Measurements from ENCODE around the gene DNAJA3. TPM values are rescaled to one million over a fixed set of nuclear protein-coding genes. Genes with fewer than 3 reads are reported as not detected.

DNAJA3 gene
- total RNA-seq, 1 experiment from 2014 or later = 93.3 TPM

- TF ChIP-seq EZH2phosphoT487 (IDR thresholded peaks at IDR 0.05; ENCODE audit: borderline replicate concordance) (no peak), POLR2A (IDR thresholded peaks at IDR 0.05; ENCODE audit: borderline replicate concordance, extremely low read depth, insufficient read depth, insufficient read length) (no peak), RAD21 (IDR thresholded peaks at IDR 0.05; ENCODE audit: low read depth) (no peak), EZH2 (IDR thresholded peaks at IDR 0.05) (no peak), SRF (IDR thresholded peaks at IDR 0.05; ENCODE audit: low read depth) (no peak)
Measured at GRCh38 chr16:4488499-4488967, 62.9 kb downstream of the DNAJA3 start (continued).

- Histone ChIP-seq H3K4me3 (replicated peaks in 1 of 2; ENCODE audit: low read depth in 1 of 2, low read length in 2 of 2) (no peak overlapping the region), H3K27me3 (ENCODE audit: insufficient read depth, low read length) (no peaks in the 10 kb centered on the region), H3K9me3 (ENCODE audit: control insufficient read depth in 1 of 2, insufficient read depth in 1 of 2, low read depth in 1 of 2, low read length in 2 of 2) (no peaks in the 10 kb centered on the region), H3K27ac (ENCODE audit: low read depth, low read length) (peak overlapping the region; percentile 52; the same call in 1 of the 2 replicates), H3K9me2 (ENCODE audit: insufficient read depth) (no peaks in the 10 kb centered on the region), H2AFZ (ENCODE audit: low read depth, low read length, poor library complexity, severe bottlenecking) (no peak overlapping the region), H3K79me2 (ENCODE audit: insufficient read depth, low read length) (peaks cover 68% of the 10 kb centered on the region), H3K4me1 (ENCODE audit: control insufficient read depth in 1 of 2, insufficient read depth in 2 of 2, low read length in 2 of 2) (peaks cover 26 to 47% of the 10 kb centered on the region in 2 experiments), H3K4me2 (ENCODE audit: low read length) (peak overlapping the region; percentile 7; the same call in 1 of the 2 replicates), H4K20me1 (ENCODE audit: insufficient read depth) (no peaks in the 10 kb centered on the region; the same call in 1 of the 2 replicates), H3K9ac (ENCODE audit: low read length) (peak overlapping the region; percentile 6; the same call in 1 of the 2 replicates), H3K36me3 (ENCODE audit: control insufficient read depth in 1 of 2, insufficient read depth in 2 of 2, low read length in 2 of 2) (peaks cover 3 to 4% of the 10 kb centered on the region in 2 experiments; a peak in 3 of 4 replicates)
- ChIA-PET CTCF (no interaction called here), POLR2A (no interaction called here), RAD21 (ENCODE audit: low non-redundant PET in 1 of 2, low total read pairs in 2 of 2, uncharacterized antibody in 2 of 2, unreplicated experiment in 2 of 2) (no interaction called here)
- ATAC-seq (peak; percentile 68), DNase-seq (ENCODE audit: low read depth, low spot score) (no peak)
- no TSS peak for BruUV-seq (replicated peaks)
- TF ChIP-seq EZH2phosphoT487 (IDR thresholded peaks at IDR 0.05; ENCODE audit: borderline replicate concordance) (no peak), ZNF274 (IDR thresholded peaks at IDR 0.05; ENCODE audit: low read depth, low read length) (no peak), FOSL1 (IDR thresholded peaks at IDR 0.05; ENCODE audit: low read depth) (no peak), SRF (IDR thresholded peaks at IDR 0.05; ENCODE audit: low read depth) (no peak), SP1 (IDR thresholded peaks at IDR 0.05; ENCODE audit: low read depth) (no peak), EZH2 (IDR thresholded peaks at IDR 0.05) (no peak), ZFX (IDR thresholded peaks at IDR 0.05) (no peak), CTCF (IDR thresholded peaks at IDR 0.05 in 2 of 3, conservative IDR thresholded peaks at IDR 0.05 in 1 of 3; ENCODE audit: borderline replicate concordance in 1 of 3, insufficient read depth in 1 of 3, low read depth in 2 of 3, low read length in 2 of 3) (no peak), SIN3A (IDR thresholded peaks at IDR 0.05; ENCODE audit: low read depth) (no peak), TCF7L2 (IDR thresholded peaks at IDR 0.05; ENCODE audit: borderline replicate concordance, extremely low read depth, insufficient read depth, insufficient read length) (no peak), POLR2AphosphoS5 (IDR thresholded peaks at IDR 0.05; ENCODE audit: low read depth, low read length) (no peak), ELF1 (IDR thresholded peaks at IDR 0.05; ENCODE audit: borderline replicate concordance, low read depth) (no peak), YY1 (IDR thresholded peaks at IDR 0.05; ENCODE audit: extremely low read depth, insufficient replicate concordance, low read depth, low read length) (no peak), MAX (IDR thresholded peaks at IDR 0.05) (no peak)
- intact Hi-C loops (cut with micrococcal nuclease) = no loop called here
Measured at GRCh38 chr16:4489030-4489429, 63.4 kb downstream of the DNAJA3 start.
